Stimulated activated CD4-positive, alpha-beta T cell treated with anti-CD3 and anti-CD28 coated beads, Interleukin-4, amount 100 ng/mL, for 1 hour (primary cell): ENCODE measurements around the gene SLCO2A1.

Experiments used
- DNase-seq: peaks from one replicate; pipeline ENCODE4 v3.0.0-alpha.2; 2020

The SLCO2A1 gene

DNA sequence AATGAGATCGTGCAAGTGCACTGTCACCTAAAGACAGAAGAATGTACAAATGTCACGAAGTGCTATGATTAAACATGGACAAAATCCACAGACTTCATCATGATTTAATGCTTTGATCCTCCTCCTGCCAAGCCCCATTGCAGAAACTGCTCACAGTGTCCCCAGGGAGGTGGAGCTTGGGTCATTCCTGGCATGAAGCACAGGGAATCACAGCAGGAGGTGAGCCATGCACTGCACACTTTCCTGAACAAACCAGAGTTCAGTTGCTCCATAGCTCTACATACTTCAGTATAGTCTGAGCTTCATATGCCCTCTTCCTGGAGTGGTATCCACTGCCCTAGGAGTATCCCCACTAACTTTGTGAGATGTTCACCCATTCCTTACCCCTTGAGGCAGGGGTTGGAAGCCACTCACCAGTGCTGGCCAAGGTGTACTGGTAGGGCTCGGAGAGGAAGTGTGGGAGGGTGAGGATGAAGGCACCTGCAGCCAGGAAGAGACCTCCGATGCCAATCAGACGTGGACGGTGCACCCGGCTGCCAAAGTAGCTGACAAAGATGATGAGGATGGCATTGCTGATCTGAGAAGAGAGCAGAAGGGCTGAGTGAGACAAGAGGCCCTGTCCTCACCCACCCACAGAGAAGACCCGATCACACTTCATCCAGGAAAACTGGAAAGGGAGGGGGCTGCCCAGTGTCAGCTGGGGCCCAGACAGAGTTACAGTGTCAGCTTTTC lies 56.3 kb downstream of the SLCO2A1 start:
- DNase-seq = no peak

DNA sequence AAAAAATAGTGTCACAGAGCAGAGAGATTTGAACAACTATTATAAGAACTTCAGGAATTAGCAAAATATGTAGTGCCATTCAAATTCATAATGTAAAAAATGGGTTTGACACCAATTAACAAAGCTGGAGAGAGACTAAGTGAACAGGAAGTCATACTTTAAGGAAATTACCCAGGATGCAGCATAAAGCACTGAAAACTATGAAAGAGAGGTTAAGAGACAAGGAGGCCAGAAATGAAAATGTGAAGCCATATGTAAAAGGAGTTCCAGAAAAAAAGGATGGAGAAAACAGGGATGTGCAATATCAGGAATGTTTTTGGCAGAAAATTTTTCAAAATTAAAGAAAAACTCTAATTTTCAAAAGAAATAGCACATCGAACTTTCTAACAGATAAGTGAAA lies 57.6 kb downstream of the SLCO2A1 start:
- DNase-seq = no peak

DNA sequence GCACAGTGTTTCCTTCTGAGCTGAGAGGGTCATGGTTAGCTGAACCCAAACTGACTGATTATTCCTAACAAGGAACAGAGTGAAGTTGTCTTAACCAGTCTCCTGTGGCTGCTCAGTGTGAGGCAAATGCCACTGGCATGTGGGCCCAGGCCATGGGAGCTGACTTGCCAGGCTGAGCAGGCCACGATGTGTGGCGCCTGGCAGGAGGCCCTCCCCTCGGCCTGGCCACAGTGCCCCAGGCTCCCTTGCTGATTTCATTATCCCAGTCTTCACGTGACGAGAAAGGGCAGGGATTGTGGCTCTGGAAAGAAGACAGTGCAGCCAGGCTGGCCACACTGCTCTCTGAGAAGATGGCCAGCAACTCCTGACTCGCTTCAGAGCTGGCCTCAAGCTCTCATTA lies 58.8 kb downstream of the SLCO2A1 start:
- DNase-seq = no peak

DNA sequence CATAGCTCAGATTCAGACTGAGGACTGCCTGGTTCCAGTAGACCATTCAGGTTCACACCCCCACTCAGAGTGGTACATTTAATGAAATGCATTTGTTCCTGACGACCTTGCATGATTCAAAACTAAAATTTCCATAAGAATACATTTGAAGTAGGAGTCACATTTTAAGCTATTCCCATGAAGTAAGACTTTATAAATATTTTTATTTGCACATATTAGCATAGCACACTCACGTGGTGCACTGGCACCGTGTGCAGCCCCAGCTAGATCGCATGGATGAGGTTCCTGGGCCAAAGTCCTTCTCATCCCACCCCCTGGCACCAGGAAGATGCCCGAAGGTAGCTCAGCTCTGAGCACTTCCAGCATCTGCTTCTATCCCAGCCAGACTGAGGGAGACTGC lies 59.4 kb downstream of the SLCO2A1 start:
- no peak for DNase-seq

DNA sequence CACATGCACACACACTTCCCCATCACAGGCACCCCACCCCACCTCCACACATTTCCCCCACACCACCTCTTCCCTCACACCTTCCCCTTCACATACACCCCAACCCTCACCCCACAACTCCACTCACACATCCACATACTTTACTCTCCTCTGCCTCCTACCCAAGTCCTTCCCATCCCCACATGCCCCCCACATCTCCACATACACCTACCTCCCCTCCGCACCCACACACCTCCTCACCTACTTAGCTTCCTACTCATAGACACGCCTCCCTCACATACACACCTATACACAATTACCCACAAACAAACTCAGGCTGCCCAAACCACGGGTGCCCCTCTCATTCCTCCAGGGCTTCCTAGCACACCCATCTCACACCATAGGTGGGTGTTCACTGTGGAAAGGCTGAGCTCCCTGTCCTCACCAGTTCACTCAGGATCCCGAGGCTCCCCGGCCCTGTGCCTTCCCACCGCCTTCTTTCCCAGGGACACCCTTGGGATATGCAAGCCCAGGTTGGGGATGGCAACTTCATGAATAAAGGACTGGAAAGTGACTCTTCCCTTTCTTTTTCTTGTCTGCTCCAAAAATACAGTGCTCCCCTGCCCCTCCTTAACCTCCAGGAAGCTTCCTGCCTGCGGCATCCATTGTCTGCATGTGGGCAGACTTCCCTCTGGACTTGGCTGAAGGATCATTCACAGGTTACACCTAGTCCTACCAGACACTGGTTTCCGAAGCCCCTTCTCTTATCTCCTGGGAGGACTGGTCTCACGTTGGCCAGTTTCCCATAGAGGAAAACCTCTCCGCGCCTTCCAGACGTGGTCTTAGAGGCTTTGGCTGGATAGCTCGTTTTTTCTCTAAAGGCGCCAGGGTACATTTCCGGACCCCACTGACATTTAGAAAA lies 61.5 kb downstream of the SLCO2A1 start:
- DNase-seq = no peak

DNA sequence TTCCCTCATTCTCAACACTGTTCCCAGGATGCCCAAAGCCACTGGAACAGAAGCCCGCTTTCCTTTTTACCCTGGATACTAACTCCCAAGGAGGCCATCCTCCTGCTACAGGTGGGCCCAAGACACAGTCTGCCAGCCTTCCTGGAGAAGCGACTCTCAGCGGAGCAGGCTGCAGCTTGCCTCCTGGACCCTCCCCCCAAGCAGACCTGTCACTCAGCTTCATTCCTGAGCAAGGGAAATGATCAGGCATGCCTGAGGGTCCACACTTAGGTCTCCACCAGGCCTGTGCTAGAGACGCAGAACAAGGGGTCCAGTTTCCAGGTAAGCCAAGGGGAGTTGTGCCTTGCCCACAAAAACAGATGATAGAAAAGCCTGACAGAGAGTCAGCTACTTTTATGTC lies 62.8 kb downstream of the SLCO2A1 start:
- DNase-seq = no peak

DNA sequence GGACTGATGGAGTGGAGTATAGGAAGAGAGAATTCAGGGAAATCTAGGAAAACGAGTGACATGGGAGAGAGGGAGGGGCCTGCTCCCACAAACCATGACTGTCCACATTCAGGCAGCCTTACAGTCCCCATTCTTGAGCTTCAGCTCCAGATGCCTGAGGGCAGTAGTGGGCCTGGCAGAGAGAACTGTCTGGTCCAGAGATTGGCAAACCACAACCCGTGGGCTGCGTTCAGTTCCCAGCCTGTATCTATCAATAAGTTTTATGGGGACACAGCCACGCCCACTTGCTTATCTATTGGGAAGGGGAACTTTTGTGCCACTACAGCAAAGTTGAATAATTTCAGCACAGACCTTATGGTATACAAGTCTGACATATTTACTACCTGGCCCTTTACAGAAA lies 63.8 kb downstream of the SLCO2A1 start:
- DNase-seq = no peak

DNA sequence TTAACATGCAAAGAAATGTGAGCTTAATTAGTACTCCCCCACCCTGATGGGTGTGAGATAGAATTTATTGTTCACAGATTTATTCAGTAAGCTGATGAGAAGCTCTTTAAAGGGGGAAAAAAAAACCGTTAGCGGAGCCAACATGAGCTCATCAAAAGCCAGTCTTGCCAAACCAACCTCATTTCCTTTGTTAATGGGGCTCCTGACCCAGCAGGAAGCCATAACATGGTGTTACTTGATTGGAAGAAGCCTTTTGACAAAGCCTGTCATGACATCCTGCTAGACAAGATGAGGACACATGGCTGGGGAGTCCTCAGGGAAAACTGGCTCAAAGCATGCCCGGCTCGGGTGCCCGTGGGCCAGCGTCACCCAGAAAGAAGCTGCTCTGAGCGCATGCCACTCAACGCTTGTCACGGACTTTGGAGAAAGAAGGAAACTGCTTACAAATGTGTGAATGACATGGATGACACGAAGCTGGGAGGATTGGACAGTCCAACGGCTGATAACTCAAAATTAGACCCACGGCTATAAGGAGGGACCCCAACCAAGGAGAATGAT lies 64.6 kb downstream of the SLCO2A1 start:
- DNase-seq = no peak

DNA sequence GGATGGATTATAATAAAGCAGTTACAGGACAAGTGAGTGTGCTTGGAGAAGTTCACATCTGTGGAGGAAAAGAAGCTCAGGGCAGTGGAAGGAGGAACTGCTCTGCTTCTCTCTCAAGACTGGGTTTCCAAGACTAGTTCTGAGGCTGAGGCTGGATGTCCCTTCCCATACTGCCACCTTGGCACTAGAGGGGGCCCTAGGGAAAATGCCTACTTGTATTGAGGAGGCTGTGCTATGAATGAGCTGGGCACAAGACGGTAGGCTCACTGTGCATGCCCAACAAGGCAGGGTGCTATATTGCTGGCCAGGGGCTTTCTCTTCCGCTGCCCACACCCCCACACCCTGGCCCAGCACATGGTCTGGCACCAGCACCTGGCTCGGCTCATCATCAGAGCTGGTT lies 65.2 kb downstream of the SLCO2A1 start:
- no peak for DNase-seq

DNA sequence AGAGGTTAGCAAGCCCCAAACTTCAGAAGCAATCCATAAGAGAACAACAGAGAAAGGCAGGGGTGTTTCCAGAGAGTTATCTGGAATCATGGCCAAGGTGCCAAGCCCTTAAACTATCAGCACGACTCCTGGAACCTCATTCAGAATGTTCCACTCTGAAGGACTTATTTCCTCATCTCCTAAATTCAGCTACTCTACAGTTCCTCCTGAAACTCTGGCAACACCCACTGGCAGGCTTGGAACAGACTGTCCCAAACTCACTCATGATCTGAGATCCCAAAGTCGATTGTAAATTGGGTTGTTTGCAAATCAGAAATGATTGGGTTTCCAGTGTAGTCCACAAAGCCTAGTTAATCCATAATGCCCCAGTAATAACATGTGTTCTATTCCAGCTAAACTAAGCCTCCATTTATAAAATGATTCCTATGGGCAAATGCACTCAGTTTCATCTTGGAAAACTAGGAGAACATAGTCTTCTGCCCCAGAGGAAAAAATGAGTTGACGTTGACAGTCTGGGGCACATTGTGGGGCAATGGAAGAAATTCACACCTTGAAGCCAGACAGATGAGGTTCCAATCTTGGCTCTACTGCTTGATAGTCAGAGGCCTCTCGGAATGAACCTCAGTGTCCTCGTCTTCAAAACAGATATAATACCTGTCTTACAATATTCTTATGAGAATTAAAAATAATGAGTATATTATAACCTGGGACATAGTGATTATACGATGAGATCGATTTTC lies 65.9 kb downstream of the SLCO2A1 start:
- no peak for DNase-seq

DNA sequence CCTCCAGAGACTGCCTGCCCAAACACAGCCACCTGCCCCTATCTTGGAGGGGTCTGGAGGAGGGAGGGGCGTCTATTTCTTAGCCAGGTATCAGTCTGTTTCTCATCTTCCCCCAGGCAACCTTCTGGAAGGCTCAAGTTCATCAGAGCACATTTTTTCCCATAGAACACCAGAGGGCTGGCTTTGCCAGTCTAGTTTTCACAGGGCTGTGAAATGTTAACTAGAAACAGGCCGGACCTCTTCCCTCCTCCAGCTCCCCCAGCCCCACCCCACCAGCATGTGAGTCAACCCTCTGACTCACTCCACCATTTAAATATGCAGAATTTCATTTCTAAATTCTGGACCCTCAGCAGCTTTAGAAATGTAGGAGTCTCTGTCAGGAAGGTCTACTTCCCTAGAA lies 66.9 kb downstream of the SLCO2A1 start:
- no peak for DNase-seq

DNA sequence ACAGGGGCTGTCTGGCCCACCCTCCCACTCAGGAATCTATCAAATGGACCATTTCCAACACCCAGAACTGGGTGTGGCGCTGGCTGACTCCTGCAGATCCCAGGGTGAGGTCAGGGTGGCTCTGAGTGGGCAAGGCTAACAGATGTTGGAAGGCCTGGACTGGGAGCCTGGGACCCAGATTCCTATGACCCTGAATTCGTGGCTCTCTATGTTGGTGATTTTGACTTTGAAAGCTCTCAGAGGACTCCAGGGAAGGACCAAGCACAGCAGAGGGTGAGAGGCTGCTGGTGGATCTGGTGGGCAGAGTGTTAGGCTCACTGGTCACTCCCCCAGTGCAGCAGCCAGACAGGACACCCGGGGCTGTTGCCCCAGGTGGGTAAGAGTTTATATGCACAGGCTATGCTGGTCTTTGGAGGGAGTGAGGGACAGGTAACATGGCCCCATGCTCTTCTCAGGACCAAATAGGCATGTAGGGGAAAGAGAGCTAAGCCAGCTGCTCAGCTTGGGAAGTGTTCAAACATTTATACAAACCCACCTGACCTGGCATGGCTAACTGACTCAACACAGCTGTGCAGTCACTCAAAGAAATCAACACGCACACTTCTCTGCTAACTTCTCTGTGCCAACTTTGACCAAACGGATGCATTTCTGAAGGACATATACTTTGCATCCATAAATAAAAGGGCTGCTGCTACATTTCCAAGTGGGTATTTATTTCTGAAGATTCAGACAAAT lies 71.5 kb downstream of the SLCO2A1 start:
- no peak for DNase-seq

DNA sequence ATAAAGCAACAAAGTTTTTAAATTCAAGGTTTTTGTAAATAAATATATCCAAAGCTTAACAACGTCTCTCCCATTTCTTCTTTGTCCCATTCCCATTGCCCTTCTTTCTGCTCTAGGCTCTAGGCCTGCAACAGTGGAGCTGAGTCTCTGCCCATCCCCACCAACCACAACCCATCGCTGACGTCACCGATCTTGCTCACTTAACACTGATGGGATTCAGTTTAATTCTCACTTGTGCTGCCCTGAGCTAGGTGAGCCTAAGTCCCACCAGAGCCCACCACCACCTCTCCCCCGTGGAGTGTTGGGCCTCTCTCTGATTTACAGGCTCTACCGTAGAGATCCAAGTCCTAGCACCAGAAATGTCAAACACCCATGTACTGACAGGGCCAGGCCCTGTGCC lies 72.7 kb downstream of the SLCO2A1 start:
- no peak for DNase-seq

DNA sequence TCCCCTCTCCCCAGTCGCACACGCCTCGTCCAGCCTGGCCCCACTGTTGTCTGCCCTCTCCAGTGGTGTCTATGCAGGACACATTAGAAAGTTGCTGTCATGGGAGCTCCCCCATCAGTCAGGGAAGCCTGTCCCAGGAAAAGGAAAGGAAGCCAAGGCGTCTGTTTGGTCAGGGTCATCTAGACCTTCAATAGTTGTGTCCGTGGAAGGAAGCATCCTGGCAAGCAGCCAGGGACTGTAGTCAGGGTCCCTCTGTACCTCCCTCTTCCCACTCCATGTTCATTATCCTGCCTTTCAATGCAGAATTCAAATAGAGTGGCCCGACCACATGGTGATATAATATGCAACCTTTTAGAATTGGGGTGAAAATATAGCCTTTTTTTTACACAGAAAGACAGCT lies 73.4 kb downstream of the SLCO2A1 start:
- no peak for DNase-seq

DNA sequence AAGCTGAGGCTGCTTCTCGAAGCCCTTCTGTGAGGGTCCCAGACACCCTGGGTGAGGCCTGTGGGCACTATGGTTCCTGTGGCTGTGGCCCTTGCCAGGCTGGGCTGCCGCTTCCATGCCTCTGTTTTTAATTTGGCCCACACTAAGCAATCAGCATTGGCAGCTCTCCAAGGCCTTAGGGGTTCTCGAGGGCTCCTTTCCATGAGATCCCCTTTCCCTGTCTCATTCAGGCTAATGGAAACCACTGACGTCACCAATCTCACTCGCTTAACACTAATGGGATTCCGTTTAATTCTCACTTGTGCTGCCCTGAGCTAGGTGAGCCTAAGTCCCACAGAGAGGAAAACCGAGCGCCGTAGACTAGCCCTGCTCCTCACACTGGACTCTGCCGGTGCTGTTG lies 73.8 kb downstream of the SLCO2A1 start:
- DNase-seq = no peak

DNA sequence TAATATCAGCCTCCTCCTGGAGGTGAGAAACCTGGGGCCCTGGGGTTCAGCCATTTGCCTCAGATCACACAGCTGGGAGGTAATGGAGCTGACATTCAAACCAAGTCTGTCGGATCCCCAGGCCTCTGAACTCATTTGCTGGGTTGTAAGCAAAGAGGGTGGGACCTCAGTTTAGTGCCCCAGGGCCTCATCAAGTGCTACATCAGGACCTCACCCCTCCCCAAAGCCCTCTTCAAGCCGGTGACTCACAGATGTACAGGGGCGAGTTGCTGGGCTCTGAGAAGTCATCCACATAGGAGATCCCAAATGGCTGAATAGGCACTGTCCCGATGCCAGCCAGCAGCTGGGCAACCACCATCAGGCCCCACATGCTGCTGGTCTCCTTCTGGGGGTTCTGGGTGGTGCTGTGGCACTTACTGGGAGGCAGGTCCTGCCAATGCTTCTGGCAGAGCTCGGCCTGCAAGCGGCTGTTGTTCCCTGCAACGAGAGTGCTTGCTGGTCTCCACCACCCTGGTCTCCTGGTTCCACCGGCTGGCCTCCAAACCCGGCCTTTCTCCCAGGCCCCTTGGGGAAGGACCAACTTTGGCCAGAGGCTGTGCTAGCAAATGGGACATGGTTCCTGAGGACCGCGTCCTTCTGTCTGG lies 74.9 kb downstream of the SLCO2A1 start:
- DNase-seq = no peak

DNA sequence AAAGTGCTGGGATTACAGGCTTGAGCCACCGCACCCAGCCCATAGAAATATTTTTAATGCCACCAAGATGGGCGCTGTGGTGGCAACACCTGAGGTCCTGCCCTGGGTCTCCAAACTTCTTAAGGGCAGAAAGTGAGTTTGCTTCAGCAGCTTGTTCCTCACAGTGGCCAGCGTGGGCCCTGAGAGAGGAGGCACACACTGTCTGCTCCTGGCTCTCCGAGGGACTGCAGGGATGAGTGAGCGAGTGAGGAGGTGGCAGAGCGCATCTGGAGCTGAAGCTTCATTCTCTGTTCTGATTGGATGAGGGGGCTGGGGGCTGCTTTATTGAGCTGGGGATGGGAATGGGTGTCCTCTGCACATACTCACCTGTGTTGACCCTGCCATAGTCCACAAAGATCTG lies 76.4 kb downstream of the SLCO2A1 start:
- no peak for DNase-seq

DNA sequence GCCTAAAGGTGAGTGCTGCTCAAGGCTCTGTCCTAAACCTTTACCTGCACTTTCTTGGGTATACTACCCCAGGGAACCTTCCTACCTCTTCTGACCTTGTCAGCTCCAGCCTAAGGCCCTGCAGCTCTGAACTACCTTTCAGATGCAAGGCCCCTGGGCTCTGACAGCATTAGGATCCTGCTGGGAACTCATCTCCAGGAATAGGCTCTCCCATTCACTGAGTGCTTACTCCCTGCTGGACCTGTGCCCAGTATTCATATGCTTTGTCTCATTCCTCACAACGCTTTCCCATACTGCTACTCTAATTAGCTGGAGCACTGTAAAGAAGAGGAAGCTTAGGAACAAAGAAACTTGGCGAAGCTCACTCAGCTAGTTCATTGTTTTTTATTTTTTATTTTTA lies 80.3 kb downstream of the SLCO2A1 start:
- no peak for DNase-seq

DNA sequence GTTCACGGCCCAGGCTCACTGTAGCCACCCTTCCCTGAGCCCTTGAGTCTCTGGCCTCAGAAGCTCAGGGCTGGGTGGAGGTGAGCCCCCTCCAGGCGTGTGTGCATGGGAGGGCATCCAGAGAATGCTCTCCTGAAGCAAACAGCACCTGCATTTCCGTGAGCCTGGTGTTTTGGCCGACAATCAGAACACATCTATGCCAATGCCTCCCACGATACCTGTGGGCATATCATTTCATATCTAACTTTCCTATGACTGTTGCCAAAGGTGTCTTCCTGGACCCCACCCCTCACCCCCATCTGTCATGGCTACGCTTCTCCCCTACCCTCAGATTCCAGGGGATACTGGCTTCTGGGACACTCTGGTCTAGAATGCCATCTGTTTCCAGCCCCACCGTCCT lies 80.7 kb downstream of the SLCO2A1 start:
- DNase-seq = no peak

DNA sequence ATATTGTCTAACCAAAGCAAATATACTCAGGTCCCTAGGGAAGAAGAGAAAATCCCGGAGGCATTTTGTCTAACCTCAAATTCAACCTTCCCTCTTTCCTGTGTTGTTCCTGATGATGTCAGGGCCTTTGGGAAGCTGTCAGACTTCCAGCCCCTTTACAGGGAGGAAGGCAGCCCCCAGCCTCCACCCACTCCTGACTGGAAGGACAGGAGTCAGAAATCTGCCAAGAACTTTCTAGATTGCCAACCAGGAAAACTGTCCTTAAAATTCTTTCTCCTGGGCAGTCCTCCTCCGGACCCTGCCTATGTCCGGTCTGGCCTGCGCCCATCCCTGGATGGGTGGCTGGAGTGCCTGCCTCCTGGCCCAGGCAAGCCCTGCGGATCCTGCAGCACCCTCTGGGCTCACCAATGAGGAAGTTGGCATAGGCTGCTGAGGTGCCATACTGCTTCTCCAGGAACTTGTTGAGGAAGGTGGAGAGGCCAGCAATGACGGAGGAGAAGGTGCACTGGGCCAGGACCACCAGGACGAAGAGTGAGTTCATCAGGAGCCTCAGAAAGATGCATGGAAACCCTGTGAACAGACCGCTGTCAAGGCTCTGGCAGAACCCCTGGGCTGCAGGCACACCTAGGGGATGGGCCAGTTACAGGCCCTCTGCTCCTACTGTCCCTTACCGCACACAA lies 81.5 kb downstream of the SLCO2A1 start:
- DNase-seq = no peak

DNA sequence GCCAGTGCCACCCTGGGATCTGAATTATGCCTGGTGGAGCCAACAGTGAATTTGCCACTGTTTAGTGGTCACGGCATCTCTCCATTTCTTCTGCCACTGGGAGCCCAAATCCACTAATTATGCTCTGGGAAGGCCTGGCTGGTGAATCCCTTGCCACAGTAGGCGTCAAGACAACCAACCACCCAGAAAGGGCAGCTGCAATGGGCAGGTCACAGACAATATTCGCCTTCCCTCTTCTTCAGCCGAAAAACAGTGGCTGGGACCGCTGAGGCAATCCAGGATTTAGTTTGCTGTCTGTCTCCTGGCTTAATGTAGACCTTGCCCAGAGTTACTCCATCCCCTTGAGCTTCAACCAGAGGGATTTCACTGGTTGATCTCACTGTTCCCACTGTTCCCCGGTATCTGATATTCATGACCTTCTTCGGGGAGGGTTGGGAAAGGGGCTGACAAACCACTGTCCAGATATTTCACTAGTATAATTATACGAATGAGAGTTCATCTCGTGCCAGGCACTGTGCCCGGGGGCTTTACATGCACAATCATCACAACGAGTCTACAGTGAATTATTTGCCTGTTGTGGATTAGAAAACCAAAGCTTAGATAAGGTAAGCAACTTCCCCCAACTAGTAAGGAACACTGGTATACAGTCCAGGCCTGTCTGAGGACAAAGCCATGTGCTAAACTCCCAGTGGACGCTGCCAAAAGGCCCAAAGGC lies 84.2 kb downstream of the SLCO2A1 start:
- DNase-seq = no peak
